ENCODE measurements around the gene LAMTOR3. TPM values are rescaled to one million over a fixed set of nuclear protein-coding genes. Genes with fewer than 3 reads are reported as not detected.

Gene LAMTOR3
- total RNA-seq: 39.8 and 45.9 TPM in 2 replicates

GRCh38 chr4:99894161-99894997, at the start of gene LAMTOR3:
LAMTOR3 (minus strand) TSS chr4:99894427; CDS start chr4:99893963, 464 bp downstream.

Other genes starting within 250 kb of the LAMTOR3 start
- gene C4orf54, start 236.6 kb downstream of the LAMTOR3 start, total RNA-seq: not detected in 2 replicates
- gene DAPP1, start 77.6 kb downstream of the LAMTOR3 start, total RNA-seq: not detected in 2 replicates
- 62.2 and 65.0 TPM in 2 replicates for gene DNAJB14, start 52.2 kb upstream of the LAMTOR3 start, total RNA-seq
- gene H2AZ1, start 55.8 kb upstream of the LAMTOR3 start, total RNA-seq: 509 and 644 TPM in 2 replicates

Data from thoracic aorta endothelial cell (primary cell).